Parathyroid adenoma (tissue), 2 donors: ENCODE results near the gene TEX29.

Experiments
- H2AFZ ChIP-seq: fragments of 300-600 bp; sonication (generic); one replicate; pipeline ENCODE4 v1.7.0; 2017; ENCODE audit warnings: antibody characterized with exemption, mild to moderate bottlenecking
- H3K27ac ChIP-seq: fragments of 300-600 bp; sonication (generic); one replicate; pipeline ENCODE4 v1.7.0; 2017
- H3K27me3 ChIP-seq: fragments of 300-600 bp; sonication (generic); one replicate; pipeline ENCODE4 v1.7.0; 2017; ENCODE audit warnings: low read length; ENCODE audit not compliant: control insufficient read depth, insufficient read depth
- H3K36me3 ChIP-seq: fragments of 300-600 bp; sonication (generic); one replicate; pipeline ENCODE4 v1.7.0; 2017; ENCODE audit warnings: low read length; ENCODE audit not compliant: control insufficient read depth, insufficient read depth
- H3K4me1 ChIP-seq: fragments of 300-600 bp; sonication (generic); one replicate; pipeline ENCODE4 v1.7.0; 2017; ENCODE audit warnings: control low read depth
- H3K4me2 ChIP-seq: fragments of 300-600 bp; sonication (generic); one replicate; pipeline ENCODE4 v1.7.0; 2017; ENCODE audit warnings: low read length
- H3K4me3 ChIP-seq: fragments of 300-600 bp; sonication (generic); one replicate; pipeline ENCODE4 v1.7.0; 2017; ENCODE audit warnings: low read depth, low read length
- H3K79me2 ChIP-seq: fragments of 300-600 bp; sonication (generic); one replicate; pipeline ENCODE4 v1.7.0; 2017; ENCODE audit warnings: control low read depth
- H3K9ac ChIP-seq: fragments of 300-600 bp; sonication (generic); one replicate; pipeline ENCODE4 v1.7.0; 2017; ENCODE audit warnings: mild to moderate bottlenecking
- H3K9me3 ChIP-seq: fragments of 300-600 bp; sonication (generic); one replicate; pipeline ENCODE4 v1.7.0; 2017; ENCODE audit warnings: low read length; ENCODE audit not compliant: control insufficient read depth
- CTCF ChIP-seq: fragments of 300-600 bp; sonication (generic); IDR thresholded peaks from one replicate; pipeline ENCODE4 v1.7.0; 2017; ENCODE audit warnings: antibody characterized with exemption, mild to moderate bottlenecking
- donor health status: primary hyperparathyroidism.

TEX29 gene

DNA sequence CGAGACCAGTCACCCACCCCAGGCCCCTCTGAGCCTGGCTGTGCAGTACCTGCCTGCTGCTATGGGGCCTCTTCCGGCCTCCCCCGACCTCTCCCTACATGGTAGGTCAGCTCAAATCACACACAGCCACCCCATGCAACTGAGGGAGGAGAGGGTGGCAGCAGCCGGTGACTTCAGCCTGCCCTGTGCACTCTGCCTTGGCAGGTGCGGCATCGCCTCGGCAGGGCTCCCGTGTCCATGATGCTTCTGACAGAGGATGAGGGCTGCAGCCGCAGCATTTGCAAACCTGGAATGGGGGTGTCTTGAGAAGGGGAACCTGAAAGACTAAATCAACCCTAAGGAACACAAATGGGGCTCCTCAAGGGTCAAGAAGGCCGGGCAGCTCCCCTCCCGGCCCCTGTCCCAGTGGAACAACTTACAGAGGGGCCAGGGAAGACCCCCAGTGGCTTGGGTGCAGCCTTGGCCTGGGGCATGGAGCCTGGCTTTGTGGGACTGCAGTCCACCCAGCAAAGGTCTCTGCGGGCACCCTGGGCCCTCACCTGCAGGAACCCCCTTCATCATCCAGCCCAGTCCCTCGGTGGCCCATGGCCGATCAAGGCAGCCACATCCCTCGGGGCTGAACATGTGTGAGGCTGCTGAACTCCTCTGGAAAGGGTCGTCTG lies 6.7 kb downstream of the TEX29 start:
- Histone ChIP-seq H3K4me3 (no peak overlapping the region), H3K4me1 (no peaks in the 10 kb centered on the region)

GRCh38 chr13:111327730-111328573 lies 7.5 kb downstream of the TEX29 start:
- Histone ChIP-seq H3K4me3 (no peak overlapping the region), H3K4me1 (no peaks in the 10 kb centered on the region), H2AFZ (no peak overlapping the region), H3K9me3 (no peaks in the 10 kb centered on the region), H3K27me3 (no peaks in the 10 kb centered on the region), H3K4me2 (no peak overlapping the region), H3K79me2 (no peaks in the 10 kb centered on the region), H3K36me3 (no peaks in the 10 kb centered on the region), H3K9ac (no peak overlapping the region), H3K27ac (no peak overlapping the region)
- no peak for TF ChIP-seq CTCF

More for the DNA sequence above, 6.7 kb downstream of the TEX29 start:
- Histone ChIP-seq H3K27ac (no peak overlapping the region), H2AFZ (no peak overlapping the region), H3K27me3 (no peaks in the 10 kb centered on the region), H3K4me2 (no peak overlapping the region), H3K79me2 (no peaks in the 10 kb centered on the region), H3K9ac (no peak overlapping the region), H3K36me3 (no peaks in the 10 kb centered on the region), H3K9me3 (no peaks in the 10 kb centered on the region)
- TF ChIP-seq CTCF, result no peak

DNA sequence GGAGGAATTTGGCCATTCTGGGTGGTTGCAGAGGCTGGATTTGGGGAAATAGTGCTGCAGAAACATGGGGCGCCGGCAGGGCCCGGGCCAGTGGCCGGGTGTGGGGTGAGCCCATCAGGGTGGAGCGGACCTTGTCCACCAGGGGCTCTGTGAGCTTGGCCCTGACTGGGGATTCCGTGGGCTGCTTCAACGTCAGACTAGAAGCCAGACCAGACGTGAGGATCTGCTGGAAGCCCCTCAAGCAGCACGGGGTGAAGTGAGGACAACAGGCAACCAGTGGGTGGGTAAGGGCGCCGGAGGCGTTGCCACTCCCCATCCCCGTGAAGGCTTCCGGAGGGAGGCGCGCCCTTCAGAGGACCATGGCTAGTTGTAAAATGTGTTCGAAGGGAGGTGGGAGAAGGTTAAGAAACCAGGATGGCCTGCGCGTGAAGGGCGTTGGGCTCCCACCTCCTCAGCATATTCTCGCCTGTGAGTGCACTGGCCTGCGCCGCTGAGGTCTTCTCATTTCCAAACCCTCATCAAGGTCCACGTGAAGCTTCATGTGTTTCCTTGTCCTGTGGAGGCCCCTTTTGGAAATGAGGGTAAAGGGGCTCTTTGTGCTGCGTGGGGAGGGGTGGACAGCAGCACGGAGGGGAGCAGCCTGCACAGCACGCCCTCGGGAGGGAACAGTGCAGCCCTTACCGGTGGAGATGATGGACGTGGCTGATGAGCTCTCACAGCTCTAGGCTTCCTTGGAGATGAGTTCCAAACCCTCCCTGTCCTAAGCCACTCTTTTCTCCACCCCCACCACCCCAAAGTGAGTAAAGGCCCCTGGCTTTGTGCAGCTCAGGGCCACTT lies 8.3 kb downstream of the TEX29 start:
- Histone ChIP-seq H3K27ac (no peak overlapping the region), H3K4me1 (no peaks in the 10 kb centered on the region), H3K4me2 (no peak overlapping the region), H3K4me3 (no peak overlapping the region), H3K9me3 (no peaks in the 10 kb centered on the region), H3K9ac (no peak overlapping the region), H3K79me2 (no peaks in the 10 kb centered on the region), H3K36me3 (no peaks in the 10 kb centered on the region), H2AFZ (no peak overlapping the region), H3K27me3 (no peaks in the 10 kb centered on the region)
- TF ChIP-seq CTCF, result no peak

DNA sequence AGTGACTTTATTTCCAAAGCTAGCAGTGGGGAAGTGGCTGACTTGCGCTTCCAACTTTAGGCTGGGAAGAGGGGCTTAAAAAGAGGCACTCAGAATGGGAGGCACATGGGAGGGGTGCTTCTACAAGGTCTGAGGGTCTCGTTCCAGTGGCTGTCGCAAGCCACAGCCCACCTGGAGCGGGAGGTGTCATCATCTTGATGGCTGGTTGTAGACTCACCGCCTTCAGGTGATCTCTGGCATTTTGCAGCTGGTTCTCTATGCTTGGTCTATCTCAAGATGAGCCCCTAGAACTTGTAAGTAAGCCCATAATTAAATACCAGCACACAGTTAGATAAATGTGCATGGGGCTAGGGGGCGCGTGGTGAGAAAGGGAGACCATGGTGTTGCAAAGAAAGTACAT lies 9.2 kb downstream of the TEX29 start:
- Histone ChIP-seq H3K36me3 (no peaks in the 10 kb centered on the region), H3K9ac (no peak overlapping the region)
- TF ChIP-seq CTCF, result no peak

More for the DNA sequence above, 9.2 kb downstream of the TEX29 start:
- Histone ChIP-seq H3K27me3 (no peaks in the 10 kb centered on the region), H3K79me2 (no peaks in the 10 kb centered on the region), H2AFZ (no peak overlapping the region), H3K9me3 (no peaks in the 10 kb centered on the region), H3K4me1 (no peaks in the 10 kb centered on the region), H3K27ac (no peak overlapping the region), H3K4me2 (no peak overlapping the region), H3K4me3 (no peak overlapping the region)
